Thoracic aorta (tissue), 2 donors: ENCODE measurements around the gene ATP10A. TPM values are rescaled to one million over a fixed set of nuclear protein-coding genes. Genes with fewer than 3 reads are reported as not detected.

Source experiments
- ATAC-seq: fragments of 150-250 bp; one replicate; pipeline ENCODE4 v1.8.0; 2017; ENCODE audit warnings: low read depth; ENCODE audit not compliant: insufficient number of reproducible peaks, low FRiP score
- DNase-seq: peaks from one replicate; pipeline ENCODE4 v3.0.0-alpha.2; 2020; ENCODE audit warnings: low spot score
- H3K27ac ChIP-seq, 2 donors: fragments of 200-600 bp; sonication (generic); 1 replicate in 1 of 2; 2 replicates in 1 of 2; pipeline ENCODE4 v1.5.1; 2016; ENCODE audit warnings: mild to moderate bottlenecking in 2 of 2, moderate library complexity in 2 of 2
- H3K27me3 ChIP-seq: fragments of 200-600 bp; sonication (generic); replicated peaks from 2 replicates; pipeline ENCODE4 v1.6.0; 2016; ENCODE audit warnings: mild to moderate bottlenecking; ENCODE audit not compliant: insufficient read depth
- H3K36me3 ChIP-seq: fragments of 200-600 bp; sonication (generic); one replicate; pipeline ENCODE4 v1.5.1; 2016
- H3K4me1 ChIP-seq, 2 donors: fragments of 200-600 bp; sonication (generic); 1 replicate in 1 of 2; 2 replicates in 1 of 2; pipeline versions ENCODE4 v1.5.1 to v1.6.0; 2016; ENCODE audit warnings: low read depth in 2 of 2, mild to moderate bottlenecking in 1 of 2; ENCODE audit not compliant: control insufficient read depth in 1 of 2
- H3K4me3 ChIP-seq: fragments of 200-600 bp; sonication (generic); 2 replicates; pipeline ENCODE4 v1.5.1; 2016; ENCODE audit warnings: mild to moderate bottlenecking
- H3K9me3 ChIP-seq: fragments of 200-600 bp; sonication (generic); 2 replicates; pipeline ENCODE4 v1.5.1; 2016
- CTCF ChIP-seq: fragments of 200-600 bp; sonication (generic); IDR thresholded peaks from one replicate; pipeline ENCODE4 v1.5.1; 2019; ENCODE audit warnings: antibody characterized with exemption
- total RNA-seq, 2 donors: library from RNA; depleted of rRNA; stranded (reverse); fragments of >200 nt; gene quantifications; one replicate each; pipeline versions ENCODE4 v1.1.0 to v1.2.3, GENCODE V29; 2016

The ATP10A gene
- total RNA-seq, 2 donors from 2014 or later = 59.4 to 89.8 TPM

DNA sequence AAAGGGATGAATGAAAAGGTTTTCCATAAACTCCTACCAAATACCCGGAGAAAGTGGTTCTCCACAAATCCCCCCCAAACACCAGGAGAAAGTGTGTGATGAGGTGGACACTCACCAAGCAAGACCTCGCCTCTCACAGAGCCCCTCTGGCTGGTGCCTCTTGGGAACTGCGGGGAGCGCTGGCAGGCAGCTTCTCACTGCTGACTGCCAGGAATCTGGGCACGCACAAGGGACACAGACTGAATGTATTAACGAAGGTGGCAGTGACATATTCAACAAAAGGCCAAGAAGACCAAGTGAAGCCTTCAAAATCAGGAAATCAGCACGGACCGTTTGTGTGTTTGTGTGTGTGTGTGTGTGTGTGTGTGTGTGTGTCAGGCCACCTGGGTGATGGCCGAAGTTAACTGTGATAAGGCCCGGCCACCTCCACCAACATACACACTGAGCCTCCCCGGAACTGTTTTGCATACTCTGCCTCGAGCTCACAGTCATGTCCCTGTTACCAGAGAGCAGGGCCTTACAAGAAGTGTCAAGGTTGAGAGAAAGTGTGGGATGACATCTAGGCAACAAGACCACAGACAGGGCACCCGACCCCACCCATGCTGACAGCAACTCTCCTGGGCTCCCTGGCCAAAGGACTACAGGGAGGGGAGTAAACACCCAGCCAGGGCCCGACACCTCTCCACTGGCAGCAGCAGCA, 18.0 kb downstream of the ATP10A start:
- Histone ChIP-seq H3K27me3 (no peaks in the 10 kb centered on the region), H3K36me3 (no peaks in the 10 kb centered on the region), H3K4me3 (peak overlapping the region; percentile 13), H3K27ac (peak overlapping the region; percentile 29 to 58), H3K9me3 (no peaks in the 10 kb centered on the region), H3K4me1 (peaks cover 30 to 70% of the 10 kb centered on the region in 2 donors)
- DNase-seq (no peak), ATAC-seq (no peak)
- no peak for TF ChIP-seq CTCF

DNA sequence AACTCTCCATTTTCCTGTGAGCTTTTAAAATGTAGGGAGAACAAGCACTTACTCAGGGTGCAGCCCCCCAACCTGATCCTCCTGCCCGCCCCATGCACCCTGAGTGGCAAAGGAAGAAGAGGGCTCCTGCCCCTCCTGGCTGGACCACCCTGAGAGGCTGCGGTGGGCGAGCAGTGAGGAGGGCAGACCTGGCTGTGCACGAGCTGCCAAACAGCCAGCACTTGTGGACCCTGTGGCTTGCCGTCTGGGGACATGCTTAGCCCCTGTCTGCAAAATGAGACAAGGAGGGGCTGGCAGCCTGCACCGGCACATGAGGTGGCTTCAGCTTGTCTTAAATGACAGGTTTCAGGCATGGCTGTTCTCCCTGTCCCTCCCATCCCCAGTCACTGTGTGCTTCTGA, 18.6 kb downstream of the ATP10A start:
- Histone ChIP-seq H3K4me3 (peak overlapping the region; percentile 13), H3K4me1 (peaks cover 24 to 64% of the 10 kb centered on the region in 2 donors), H3K27me3 (no peaks in the 10 kb centered on the region), H3K36me3 (no peaks in the 10 kb centered on the region), H3K27ac (peak overlapping the region in 1 of 2 donors; percentile 58), H3K9me3 (no peaks in the 10 kb centered on the region)
- DNase-seq = no peak
- TF ChIP-seq CTCF = no peak
- ATAC-seq = no peak

- ATAC-seq = no peak
- no peak for DNase-seq
Observed at GRCh38 chr15:25844076-25844475, 19.1 kb downstream of the ATP10A start.

GRCh38 chr15:25839638-25840156, 23.4 kb downstream of the ATP10A start:
- ATAC-seq (no peak), DNase-seq (no peak)
- H3K9me3 ChIP-seq = no peaks in the 10 kb centered on the region
- no peak overlapping the region for H3K27ac ChIP-seq
- no peaks in the 10 kb centered on the region for H3K27me3 ChIP-seq
- H3K36me3 ChIP-seq = no peaks in the 10 kb centered on the region
- H3K4me3 ChIP-seq = no peak overlapping the region
- TF ChIP-seq CTCF = no peak
- peaks cover 4 to 35% of the 10 kb centered on the region in 2 donors for H3K4me1 ChIP-seq

More at GRCh38 chr15:25844076-25844475, 19.1 kb downstream of the ATP10A start:
- Histone ChIP-seq H3K27ac (peak overlapping the region; percentile 42 to 58), H3K9me3 (no peaks in the 10 kb centered on the region), H3K27me3 (no peaks in the 10 kb centered on the region), H3K4me3 (no peak overlapping the region), H3K4me1 (peaks cover 21 to 60% of the 10 kb centered on the region in 2 donors), H3K36me3 (no peaks in the 10 kb centered on the region)
- no peak for TF ChIP-seq CTCF

GRCh38 chr15:25838871-25839195, 24.3 kb downstream of the ATP10A start:
- Histone ChIP-seq H3K4me1 (peaks cover 0 to 26% of the 10 kb centered on the region in 2 donors), H3K27me3 (no peaks in the 10 kb centered on the region), H3K27ac (no peak overlapping the region), H3K36me3 (no peaks in the 10 kb centered on the region), H3K4me3 (no peak overlapping the region), H3K9me3 (no peaks in the 10 kb centered on the region)
- no peak for TF ChIP-seq CTCF
- ATAC-seq (no peak), DNase-seq (no peak)
